Activated CD4-positive, alpha-beta T cell treated with anti-CD3 and anti-CD28 coated beads, Interleukin-2, amount 10 ng/mL, durations not matched to agents 24 days and 14 days (primary cell): ENCODE results near the gene PDS5B. TPM values are rescaled to one million over a fixed set of nuclear protein-coding genes. Genes with fewer than 3 reads are reported as not detected.

Experiments used
- DNase-seq: peaks from one replicate; pipeline ENCODE4 v3.0.0; 2022
- H3K27ac Mint-ChIP-seq: one replicate; pipeline ENCODE4 v1.8.0; 2022; ENCODE audit warnings: mild to moderate bottlenecking, mixed read lengths
- H3K27me3 Mint-ChIP-seq: one replicate; pipeline ENCODE4 v1.8.0; 2022; ENCODE audit warnings: mixed read lengths
- H3K36me3 Mint-ChIP-seq: one replicate; pipeline ENCODE4 v1.8.0; 2022; ENCODE audit warnings: low read depth, mild to moderate bottlenecking, mixed read lengths
- H3K4me1 Mint-ChIP-seq: one replicate; pipeline ENCODE4 v1.8.0; 2021; ENCODE audit warnings: mixed read lengths
- H3K4me3 Mint-ChIP-seq: one replicate; pipeline ENCODE4 v1.8.0; 2022; ENCODE audit warnings: mild to moderate bottlenecking, moderate library complexity, mixed read lengths
- H3K9me3 Mint-ChIP-seq: one replicate; pipeline ENCODE4 v1.8.0; 2021; ENCODE audit warnings: mixed read lengths
- intact Hi-C: fragments of 100-400 bp; cut with micrococcal nuclease; formaldehyde crosslinking; loops from one replicate; pipeline ENCODE4 v1.15.1; 2023
- total RNA-seq: library from RNA; stranded (reverse); gene quantifications from 2 replicates; pipeline ENCODE4 v1.2.3, GENCODE V29; 2022

The PDS5B gene
- total RNA-seq, 1 donor from 2014 or later: 70.2 TPM

DNA sequence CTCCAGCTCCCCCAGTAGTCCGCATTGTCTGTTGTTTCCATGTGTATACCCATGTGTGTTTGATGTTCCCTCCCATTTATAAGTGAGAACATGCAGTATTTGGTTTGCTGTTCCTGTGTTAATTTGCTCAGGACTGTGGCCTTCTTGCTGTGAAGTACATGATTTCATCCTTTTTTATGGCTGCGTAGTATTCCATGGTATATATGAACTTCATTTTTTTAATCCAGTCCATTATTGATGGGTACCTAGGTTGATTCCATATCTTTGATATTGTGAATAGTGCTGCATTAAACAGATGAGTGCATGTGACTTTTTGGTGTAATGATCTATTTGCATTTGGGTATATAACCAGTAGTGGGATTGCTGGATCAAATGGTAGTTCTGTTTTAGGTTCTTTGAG lies 175.2 kb downstream of the PDS5B start:
- peaks cover 10% of the 10 kb centered on the region for H3K9me3 Mint-ChIP-seq
- no peaks in the 10 kb centered on the region for H3K27me3 Mint-ChIP-seq
- DNase-seq: no peak
- no peak overlapping the region for H3K27ac Mint-ChIP-seq
- peaks cover 11% of the 10 kb centered on the region for H3K4me1 Mint-ChIP-seq
- no peak overlapping the region for H3K4me3 Mint-ChIP-seq
- intact Hi-C loops: no loop called here
- H3K36me3 Mint-ChIP-seq: peaks cover 64% of the 10 kb centered on the region

- Mint-ChIP-seq H3K27me3 (no peaks in the 10 kb centered on the region), H3K36me3 (peaks cover 48% of the 10 kb centered on the region), H3K9me3 (peaks cover 10% of the 10 kb centered on the region), H3K4me3 (no peak overlapping the region), H3K27ac (no peak overlapping the region), H3K4me1 (peaks cover 17% of the 10 kb centered on the region)
- DNase-seq: no peak
- intact Hi-C loops: no loop called here
These were observed 192.9 kb downstream of the PDS5B start for GRCh38 chr13:32779119-32779518.

- Mint-ChIP-seq H3K9me3 (peaks cover 10% of the 10 kb centered on the region), H3K4me3 (no peak overlapping the region), H3K4me1 (peaks cover 27% of the 10 kb centered on the region), H3K27ac (no peak overlapping the region), H3K36me3 (peaks cover 39% of the 10 kb centered on the region), H3K27me3 (no peaks in the 10 kb centered on the region)
- no peak for DNase-seq
- intact Hi-C loops: loop anchor here (2.0 kb wide), 1 partner anchor 123 kb away; no protein-coding TSS in a partner anchor
These were observed 195.7 kb downstream of the PDS5B start for GRCh38 chr13:32781906-32782305.

DNA sequence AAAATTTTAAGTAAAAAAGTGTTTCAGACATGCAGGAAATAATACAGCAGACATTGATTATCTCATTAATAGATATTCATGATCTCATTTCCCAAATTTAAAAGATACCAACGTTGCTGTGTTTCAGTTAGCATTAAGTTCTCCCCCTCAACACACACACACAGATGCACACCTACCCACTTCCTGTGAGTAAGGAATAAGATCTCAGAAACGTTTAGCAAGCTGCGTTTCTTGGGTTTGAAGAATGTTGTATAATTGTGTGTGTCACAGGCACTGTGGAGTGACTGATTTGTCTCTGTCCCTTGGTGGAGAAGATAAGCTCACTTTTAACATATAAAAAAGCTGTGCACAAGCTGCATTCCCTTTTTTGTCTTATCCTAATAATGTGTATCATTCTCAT lies 196.8 kb downstream of the PDS5B start:
- intact Hi-C loops: loop anchor here (1.0 to 2.0 kb wide), 2 partner anchors 8 to 122 kb away; no protein-coding TSS in a partner anchor
- Mint-ChIP-seq H3K4me1 (peaks cover 27% of the 10 kb centered on the region), H3K27ac (peak overlapping the region; percentile 1), H3K9me3 (peaks cover 10% of the 10 kb centered on the region), H3K27me3 (no peaks in the 10 kb centered on the region), H3K36me3 (peaks cover 41% of the 10 kb centered on the region), H3K4me3 (no peak overlapping the region)
- DNase-seq: peak; percentile 65

GRCh38 chr13:32790731-32791130 lies 204.5 kb downstream of the PDS5B start:
- H3K4me3 Mint-ChIP-seq: no peak overlapping the region
- peaks cover 6% of the 10 kb centered on the region for H3K9me3 Mint-ChIP-seq
- H3K27ac Mint-ChIP-seq: peak overlapping the region; percentile 65
- intact Hi-C loops: loop anchor here (1.0 to 10.0 kb wide), 4 partner anchors 7 to 227 kb away; partner anchors contain the start of genes KL and PDS5B
- peaks cover 48% of the 10 kb centered on the region for H3K4me1 Mint-ChIP-seq
- no peak for DNase-seq
- no peaks in the 10 kb centered on the region for H3K27me3 Mint-ChIP-seq
- H3K36me3 Mint-ChIP-seq: peaks cover 16% of the 10 kb centered on the region

- intact Hi-C loops: loop anchor here (1.0 to 10.0 kb wide), 5 partner anchors 8 to 226 kb away; partner anchors contain the start of genes KL and PDS5B
- Mint-ChIP-seq H3K4me3 (peak overlapping the region; percentile 54), H3K4me1 (peaks cover 43% of the 10 kb centered on the region), H3K36me3 (peaks cover 10% of the 10 kb centered on the region), H3K9me3 (peaks cover 6% of the 10 kb centered on the region), H3K27me3 (no peaks in the 10 kb centered on the region), H3K27ac (peak overlapping the region; percentile 46)
- DNase-seq: peak; percentile 87
These were observed 205.4 kb downstream of the PDS5B start for GRCh38 chr13:32791545-32792172.

- H3K4me1 Mint-ChIP-seq: peaks cover 21% of the 10 kb centered on the region
- H3K27ac Mint-ChIP-seq: no peak overlapping the region
- H3K9me3 Mint-ChIP-seq: peaks cover 8% of the 10 kb centered on the region
- no peak overlapping the region for H3K4me3 Mint-ChIP-seq
- no peak for DNase-seq
- intact Hi-C loops: loop anchor here (10.0 kb wide), 1 partner anchor 212 kb away; the partner anchor contains the start of gene PDS5B
- H3K36me3 Mint-ChIP-seq: peaks cover 2% of the 10 kb centered on the region
- H3K27me3 Mint-ChIP-seq: no peaks in the 10 kb centered on the region
These were observed 210.5 kb downstream of the PDS5B start for GRCh38 chr13:32796754-32797153.

DNA sequence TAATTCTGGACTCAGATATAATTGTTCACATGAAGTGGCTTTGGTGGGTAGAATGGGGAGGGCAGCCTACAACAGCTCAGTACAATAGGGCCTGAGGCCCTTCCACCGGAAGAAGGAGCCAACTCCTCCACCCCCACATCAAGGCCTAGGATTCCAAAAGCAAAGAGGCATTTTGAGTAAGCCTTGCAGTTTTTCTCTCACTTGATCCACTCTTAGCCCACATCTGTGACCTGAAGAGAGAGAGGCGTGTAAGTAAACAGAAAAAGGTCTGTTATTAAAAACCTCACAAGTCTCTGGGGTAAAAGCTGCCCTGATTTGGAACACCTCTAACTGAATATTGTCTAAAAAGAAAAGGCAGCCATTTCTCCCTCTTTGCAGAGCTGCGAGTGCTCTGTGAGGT lies 215.9 kb downstream of the PDS5B start:
- Mint-ChIP-seq H3K4me1 (no peaks in the 10 kb centered on the region), H3K4me3 (no peak overlapping the region), H3K36me3 (no peaks in the 10 kb centered on the region), H3K27me3 (peaks cover 2% of the 10 kb centered on the region), H3K9me3 (peaks cover 8% of the 10 kb centered on the region), H3K27ac (no peak overlapping the region)
- DNase-seq: no peak
- intact Hi-C loops: no loop called here

DNA sequence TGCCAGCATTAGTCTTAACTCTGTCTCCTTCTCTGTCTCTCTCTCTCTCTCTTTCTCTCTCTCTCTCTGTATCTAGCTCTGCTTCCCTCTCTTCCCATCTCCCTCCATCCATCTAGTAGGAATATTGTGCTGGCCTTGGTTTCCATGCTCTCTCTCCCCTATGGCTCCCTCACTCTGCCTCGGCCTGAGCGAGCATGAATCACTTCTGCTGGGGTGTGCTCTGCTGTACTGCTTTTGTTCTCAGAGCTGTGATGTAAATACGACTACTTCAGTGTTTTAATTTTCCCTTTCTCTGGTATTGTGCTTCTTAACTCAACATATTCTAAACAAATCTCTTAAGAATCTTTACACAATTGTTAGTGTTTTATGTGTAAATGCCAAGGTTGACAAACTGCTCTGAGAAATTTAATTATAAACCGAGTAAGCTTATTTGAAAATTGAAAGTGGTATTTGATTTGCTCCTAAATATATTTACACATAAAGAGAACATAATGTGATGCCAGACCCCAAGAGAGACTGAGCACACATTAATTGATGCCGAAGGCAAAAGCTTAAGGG lies 218.5 kb downstream of the PDS5B start:
- intact Hi-C loops: no loop called here
- Mint-ChIP-seq H3K27me3 (peaks cover 4% of the 10 kb centered on the region), H3K36me3 (no peaks in the 10 kb centered on the region), H3K4me3 (no peak overlapping the region), H3K4me1 (no peaks in the 10 kb centered on the region), H3K9me3 (peaks cover 8% of the 10 kb centered on the region), H3K27ac (no peak overlapping the region)
- no peak for DNase-seq

DNA sequence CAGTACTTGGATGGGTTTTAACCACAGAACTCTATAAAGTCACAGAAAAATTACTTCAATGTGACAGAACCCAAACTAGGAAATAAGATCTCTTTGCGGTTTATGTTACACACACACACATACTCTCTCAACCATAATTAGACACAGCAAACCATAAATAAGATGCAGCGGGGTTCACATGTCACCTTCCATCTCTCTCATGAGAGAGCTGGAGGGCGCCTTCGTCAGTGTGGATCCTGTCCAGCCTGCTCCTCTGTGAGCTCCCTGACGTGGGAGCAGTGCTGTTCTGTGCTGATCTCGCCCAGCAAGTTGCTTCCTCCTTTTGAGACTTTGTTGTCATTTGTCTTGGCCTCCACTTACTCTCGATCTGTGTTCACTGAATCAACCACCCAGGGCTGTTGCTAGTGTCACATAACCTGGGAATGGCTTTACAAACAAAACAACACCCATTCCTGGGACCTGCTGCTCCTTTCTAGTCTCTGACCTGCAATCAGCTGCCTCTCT lies 225.1 kb downstream of the PDS5B start:
- peaks cover 2% of the 10 kb centered on the region for H3K36me3 Mint-ChIP-seq
- peaks cover 4% of the 10 kb centered on the region for H3K27me3 Mint-ChIP-seq
- peaks cover 14% of the 10 kb centered on the region for H3K4me1 Mint-ChIP-seq
- intact Hi-C loops: no loop called here
- peak overlapping the region; percentile 64 for H3K4me3 Mint-ChIP-seq
- DNase-seq: peak; percentile 76
- H3K9me3 Mint-ChIP-seq: peaks cover 22% of the 10 kb centered on the region
- peak overlapping the region; percentile 76 for H3K27ac Mint-ChIP-seq

DNA sequence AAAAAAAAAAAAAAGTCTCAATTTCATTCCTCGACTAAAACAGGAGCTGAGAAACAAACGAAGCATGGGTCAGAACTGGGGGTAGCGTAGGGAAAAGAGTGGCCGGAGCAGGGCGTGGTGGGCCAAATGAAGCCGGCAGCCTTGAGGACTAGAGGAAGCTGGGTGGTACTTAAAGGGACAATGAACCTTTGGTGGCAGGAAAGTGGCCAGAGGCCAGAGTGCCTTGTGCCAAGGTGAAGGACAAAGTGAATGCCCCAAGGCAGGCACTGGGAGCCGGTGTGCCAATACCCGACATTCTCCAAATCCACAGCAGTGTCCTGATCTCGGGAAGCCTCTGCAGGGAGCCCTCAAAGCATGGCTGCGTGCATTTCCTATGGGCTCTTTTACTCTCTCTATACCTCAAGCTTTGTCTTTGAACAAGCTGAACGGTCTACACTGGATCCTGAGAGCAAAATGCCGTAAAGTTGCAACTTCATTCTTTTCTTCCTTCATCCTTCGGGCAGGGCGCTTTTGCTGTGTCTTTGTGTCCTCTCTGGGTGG lies 235.0 kb downstream of the PDS5B start:
- intact Hi-C loops: no loop called here
- Mint-ChIP-seq H3K27me3 (peaks cover 4% of the 10 kb centered on the region), H3K9me3 (no peaks in the 10 kb centered on the region), H3K4me1 (no peaks in the 10 kb centered on the region), H3K27ac (no peak overlapping the region), H3K4me3 (no peak overlapping the region), H3K36me3 (no peaks in the 10 kb centered on the region)
- DNase-seq: no peak

DNA sequence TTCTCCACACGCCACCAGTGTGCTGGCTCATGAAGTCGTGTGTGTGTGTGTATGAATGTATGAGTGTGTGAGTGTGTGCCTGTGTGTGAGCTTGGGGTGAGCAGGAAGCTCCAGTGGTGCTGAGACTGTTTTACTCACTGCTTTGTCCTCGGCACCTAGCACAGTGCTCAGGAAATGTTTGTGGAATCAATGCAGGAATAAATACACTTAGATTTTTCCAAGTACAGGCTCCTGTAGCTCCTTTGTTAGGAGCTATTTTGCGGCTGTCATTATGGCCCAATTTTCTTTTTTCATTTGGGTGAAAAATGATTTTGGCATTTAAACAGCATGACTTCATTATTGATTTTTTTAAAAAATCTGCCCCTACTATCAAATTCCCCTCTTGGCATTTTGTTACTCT lies 236.5 kb downstream of the PDS5B start:
- Mint-ChIP-seq H3K4me1 (no peaks in the 10 kb centered on the region), H3K36me3 (no peaks in the 10 kb centered on the region), H3K4me3 (no peak overlapping the region), H3K27ac (no peak overlapping the region), H3K27me3 (peaks cover 4% of the 10 kb centered on the region), H3K9me3 (no peaks in the 10 kb centered on the region)
- DNase-seq: no peak
- intact Hi-C loops: no loop called here

DNA sequence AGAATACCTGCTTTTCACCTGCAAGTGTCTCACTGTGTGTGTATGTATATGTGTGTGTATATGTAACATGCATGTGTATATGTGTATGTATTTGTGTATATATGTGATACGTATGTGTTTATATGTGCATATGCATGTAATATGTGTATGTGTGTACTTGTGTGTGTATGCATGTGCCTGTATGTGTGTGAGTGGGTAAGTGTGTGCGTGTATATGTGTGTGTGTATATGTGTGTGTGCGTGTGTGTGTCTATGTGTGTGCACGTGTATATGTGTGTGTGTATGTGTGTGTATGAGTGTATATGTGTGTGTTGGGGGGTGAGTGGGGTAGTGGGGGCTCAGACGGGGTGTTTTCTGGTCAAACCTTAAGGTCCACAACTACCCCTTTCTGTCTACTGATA lies 237.3 kb downstream of the PDS5B start:
- H3K36me3 Mint-ChIP-seq: no peaks in the 10 kb centered on the region
- H3K27ac Mint-ChIP-seq: no peak overlapping the region
- H3K27me3 Mint-ChIP-seq: peaks cover 4% of the 10 kb centered on the region
- no peak for DNase-seq
- intact Hi-C loops: no loop called here
- no peaks in the 10 kb centered on the region for H3K9me3 Mint-ChIP-seq
- H3K4me1 Mint-ChIP-seq: no peaks in the 10 kb centered on the region
- H3K4me3 Mint-ChIP-seq: no peak overlapping the region

GRCh38 chr13:32824061-32824460 lies 237.8 kb downstream of the PDS5B start:
- Mint-ChIP-seq H3K36me3 (no peaks in the 10 kb centered on the region), H3K9me3 (no peaks in the 10 kb centered on the region), H3K4me3 (no peak overlapping the region), H3K27ac (no peak overlapping the region), H3K27me3 (peaks cover 4% of the 10 kb centered on the region), H3K4me1 (no peaks in the 10 kb centered on the region)
- DNase-seq: no peak
- intact Hi-C loops: no loop called here
